Measurements from ENCODE around the gene ATP10B.

DNA sequence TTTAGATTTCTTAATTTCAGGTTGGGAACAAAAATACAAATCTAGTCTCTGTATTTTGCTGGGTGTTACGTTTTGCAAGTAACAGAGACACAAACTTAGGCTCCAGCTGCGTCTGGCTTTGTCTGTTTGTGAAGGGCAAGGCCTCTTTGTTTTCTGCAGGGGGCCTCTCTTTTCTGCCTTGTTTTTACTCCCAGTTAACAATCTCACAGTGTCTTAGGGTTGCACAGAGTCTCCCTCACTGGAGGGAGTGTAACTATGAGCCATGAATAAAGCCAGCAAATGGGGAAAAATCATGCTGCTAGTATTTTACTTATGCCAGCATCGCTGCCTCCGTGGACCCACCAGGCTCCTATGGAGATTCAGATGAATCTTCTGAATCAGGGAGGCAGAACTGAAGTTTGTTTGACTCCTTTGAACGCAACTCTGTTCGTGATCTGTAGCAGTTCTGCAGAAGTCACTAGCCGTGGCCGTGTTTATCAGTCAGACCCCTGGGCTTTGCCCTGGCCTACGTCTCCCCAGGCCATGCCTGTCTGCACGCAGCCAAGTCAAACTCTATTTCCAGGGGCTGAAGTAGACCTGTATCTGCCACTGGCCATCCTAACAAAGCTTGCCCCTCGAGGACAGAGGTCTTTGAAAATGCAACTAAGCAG is 77.2 kb downstream of the ATP10B start:
- TF ChIP-seq POLR2A (IDR thresholded peaks at IDR 0.05), result no peak
- TF ChIP-seq, protein P1, sequence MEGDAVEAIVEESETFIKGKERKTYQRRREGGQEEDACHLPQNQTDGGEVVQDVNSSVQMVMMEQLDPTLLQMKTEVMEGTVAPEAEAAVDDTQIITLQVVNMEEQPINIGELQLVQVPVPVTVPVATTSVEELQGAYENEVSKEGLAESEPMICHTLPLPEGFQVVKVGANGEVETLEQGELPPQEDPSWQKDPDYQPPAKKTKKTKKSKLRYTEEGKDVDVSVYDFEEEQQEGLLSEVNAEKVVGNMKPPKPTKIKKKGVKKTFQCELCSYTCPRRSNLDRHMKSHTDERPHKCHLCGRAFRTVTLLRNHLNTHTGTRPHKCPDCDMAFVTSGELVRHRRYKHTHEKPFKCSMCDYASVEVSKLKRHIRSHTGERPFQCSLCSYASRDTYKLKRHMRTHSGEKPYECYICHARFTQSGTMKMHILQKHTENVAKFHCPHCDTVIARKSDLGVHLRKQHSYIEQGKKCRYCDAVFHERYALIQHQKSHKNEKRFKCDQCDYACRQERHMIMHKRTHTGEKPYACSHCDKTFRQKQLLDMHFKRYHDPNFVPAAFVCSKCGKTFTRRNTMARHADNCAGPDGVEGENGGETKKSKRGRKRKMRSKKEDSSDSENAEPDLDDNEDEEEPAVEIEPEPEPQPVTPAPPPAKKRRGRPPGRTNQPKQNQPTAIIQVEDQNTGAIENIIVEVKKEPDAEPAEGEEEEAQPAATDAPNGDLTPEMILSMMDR (IDR thresholded peaks at IDR 0.05), result no peak
